ENCODE data around the gene KAT8.

DNA sequence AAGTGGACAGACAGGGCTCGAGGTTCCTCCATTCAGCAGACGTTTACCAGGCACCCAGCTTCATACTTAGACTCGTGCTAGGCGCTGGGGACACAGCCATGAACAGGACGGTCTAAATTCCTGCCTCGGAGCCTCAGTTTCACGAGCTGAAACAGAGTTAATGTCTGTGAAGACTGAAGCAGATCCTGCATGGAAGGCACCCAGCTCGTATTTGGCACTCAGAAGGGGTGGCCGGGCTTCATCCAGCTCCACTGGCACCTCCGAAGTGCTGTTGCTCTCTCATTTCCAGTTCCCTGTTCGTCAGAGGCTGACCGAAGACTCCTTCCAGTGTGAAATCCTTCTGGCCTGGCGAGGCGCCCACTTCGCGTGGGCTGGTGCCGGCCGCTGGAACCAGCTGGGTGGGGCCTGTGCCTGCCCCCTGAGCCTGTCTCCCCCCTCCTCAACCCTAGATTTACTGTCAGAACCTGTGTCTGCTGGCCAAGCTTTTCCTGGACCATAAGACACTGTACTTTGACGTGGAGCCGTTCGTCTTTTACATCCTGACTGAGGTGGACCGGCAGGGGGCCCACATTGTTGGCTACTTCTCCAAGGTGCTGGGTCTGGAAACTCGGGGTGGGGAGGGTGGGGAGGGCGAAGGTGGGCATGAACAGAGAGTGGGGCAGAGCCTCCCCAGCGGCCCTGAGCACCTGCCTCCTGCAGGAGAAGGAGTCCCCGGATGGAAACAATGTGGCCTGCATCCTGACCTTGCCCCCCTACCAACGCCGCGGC lies 12.3 kb downstream of the KAT8 start:
- TF ChIP-seq, protein P1, sequence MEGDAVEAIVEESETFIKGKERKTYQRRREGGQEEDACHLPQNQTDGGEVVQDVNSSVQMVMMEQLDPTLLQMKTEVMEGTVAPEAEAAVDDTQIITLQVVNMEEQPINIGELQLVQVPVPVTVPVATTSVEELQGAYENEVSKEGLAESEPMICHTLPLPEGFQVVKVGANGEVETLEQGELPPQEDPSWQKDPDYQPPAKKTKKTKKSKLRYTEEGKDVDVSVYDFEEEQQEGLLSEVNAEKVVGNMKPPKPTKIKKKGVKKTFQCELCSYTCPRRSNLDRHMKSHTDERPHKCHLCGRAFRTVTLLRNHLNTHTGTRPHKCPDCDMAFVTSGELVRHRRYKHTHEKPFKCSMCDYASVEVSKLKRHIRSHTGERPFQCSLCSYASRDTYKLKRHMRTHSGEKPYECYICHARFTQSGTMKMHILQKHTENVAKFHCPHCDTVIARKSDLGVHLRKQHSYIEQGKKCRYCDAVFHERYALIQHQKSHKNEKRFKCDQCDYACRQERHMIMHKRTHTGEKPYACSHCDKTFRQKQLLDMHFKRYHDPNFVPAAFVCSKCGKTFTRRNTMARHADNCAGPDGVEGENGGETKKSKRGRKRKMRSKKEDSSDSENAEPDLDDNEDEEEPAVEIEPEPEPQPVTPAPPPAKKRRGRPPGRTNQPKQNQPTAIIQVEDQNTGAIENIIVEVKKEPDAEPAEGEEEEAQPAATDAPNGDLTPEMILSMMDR (conservative IDR thresholded peaks at IDR 0.05; ENCODE audit: low read length) = no peak
- no peak for TF ChIP-seq EZH2phosphoT487 (IDR thresholded peaks at IDR 0.05; ENCODE audit: borderline replicate concordance, low read depth, low read length)
